Mammary epithelial cell (primary cell): ENCODE measurements around the gene IL31.

Source experiments
- EZH2 ChIP-seq: IDR thresholded peaks from 2 replicates; pipeline ENCODE4 v1.6.1; 2012; ENCODE audit warnings: low read length, inconsistent platforms, borderline replicate concordance
- TF ChIP-seq, protein P1 (sequence below), 2 donors: IDR thresholded peaks in 1 of 2; conservative IDR thresholded peaks in 1 of 2; 2 replicates each; pipeline ENCODE4 v1.5.1; 2011 to 2012; ENCODE audit warnings: inconsistent platforms in 2 of 2, low read length in 2 of 2, mild to moderate bottlenecking in 2 of 2, control low read depth in 1 of 2, low read depth in 1 of 2; ENCODE audit not compliant: insufficient read depth in 1 of 2; ENCODE audit errors: extremely low read depth in 1 of 2

DNA sequence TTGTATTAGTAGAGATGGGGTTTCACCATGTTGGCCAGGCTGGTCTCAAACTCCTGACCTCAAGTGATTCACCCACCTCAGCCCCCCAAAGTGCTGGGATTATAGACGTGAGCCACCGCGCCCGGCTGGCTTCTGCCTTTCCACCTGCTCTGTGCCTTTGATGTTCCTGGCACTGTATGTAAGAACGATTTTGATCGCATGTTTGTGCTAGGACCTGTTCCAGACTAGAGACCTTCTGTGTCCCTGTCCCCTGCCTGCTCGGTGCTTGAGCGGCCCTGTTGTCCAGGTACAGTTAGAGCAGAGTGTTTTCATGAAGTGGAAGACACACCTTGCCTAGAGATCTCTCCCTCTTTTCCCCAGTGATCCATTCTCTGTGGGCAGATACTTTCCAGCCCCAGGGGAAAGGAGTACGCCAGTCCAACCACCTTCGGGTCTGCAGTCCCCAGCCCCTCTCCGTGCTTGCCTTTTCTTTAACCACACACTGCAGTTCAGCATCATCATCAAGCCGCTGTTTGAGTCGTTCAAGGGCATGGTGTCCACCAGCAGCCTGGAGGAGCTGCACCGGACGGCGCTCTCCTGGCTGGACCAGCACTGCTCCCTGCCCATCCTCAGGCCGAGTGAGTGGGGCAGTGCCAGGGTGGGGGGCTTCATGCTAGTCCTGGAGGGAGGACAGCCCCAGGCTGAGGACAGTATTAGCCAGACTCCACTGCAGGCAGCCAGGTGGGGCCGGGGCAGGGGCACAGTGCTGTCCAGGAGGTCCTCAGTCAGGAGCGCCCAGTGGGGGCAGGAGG, 33.4 kb downstream of the IL31 start:
- TF ChIP-seq, protein P1, sequence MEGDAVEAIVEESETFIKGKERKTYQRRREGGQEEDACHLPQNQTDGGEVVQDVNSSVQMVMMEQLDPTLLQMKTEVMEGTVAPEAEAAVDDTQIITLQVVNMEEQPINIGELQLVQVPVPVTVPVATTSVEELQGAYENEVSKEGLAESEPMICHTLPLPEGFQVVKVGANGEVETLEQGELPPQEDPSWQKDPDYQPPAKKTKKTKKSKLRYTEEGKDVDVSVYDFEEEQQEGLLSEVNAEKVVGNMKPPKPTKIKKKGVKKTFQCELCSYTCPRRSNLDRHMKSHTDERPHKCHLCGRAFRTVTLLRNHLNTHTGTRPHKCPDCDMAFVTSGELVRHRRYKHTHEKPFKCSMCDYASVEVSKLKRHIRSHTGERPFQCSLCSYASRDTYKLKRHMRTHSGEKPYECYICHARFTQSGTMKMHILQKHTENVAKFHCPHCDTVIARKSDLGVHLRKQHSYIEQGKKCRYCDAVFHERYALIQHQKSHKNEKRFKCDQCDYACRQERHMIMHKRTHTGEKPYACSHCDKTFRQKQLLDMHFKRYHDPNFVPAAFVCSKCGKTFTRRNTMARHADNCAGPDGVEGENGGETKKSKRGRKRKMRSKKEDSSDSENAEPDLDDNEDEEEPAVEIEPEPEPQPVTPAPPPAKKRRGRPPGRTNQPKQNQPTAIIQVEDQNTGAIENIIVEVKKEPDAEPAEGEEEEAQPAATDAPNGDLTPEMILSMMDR (conservative IDR thresholded peaks at IDR 0.05 in 1 of 2, IDR thresholded peaks at IDR 0.05 in 1 of 2; ENCODE audit: extremely low read depth in 1 of 2, insufficient read depth in 1 of 2, low read depth in 1 of 2, low read length in 2 of 2): no peak
- TF ChIP-seq EZH2: no peak
